Amniotic stem cell (primary cell): ENCODE results near the gene DPRX.
"Not testable (repeated sequence)": the region's sequence is repeated elsewhere in the genome, so short reads cannot be mapped to it uniquely, and the experiment has no call there.

ENCODE experiments used
- DNase-seq: peaks from one replicate; lab custom pipeline; 2025; lab: John Stamatoyannopoulos, UW

The DPRX gene

GRCh38 chr19:53646144-53646543 is 14.3 kb downstream of the DPRX start:
- DNase-seq, result no peak

- no peak for DNase-seq
These were observed 15.6 kb downstream of the DPRX start for GRCh38 chr19:53647350-53647749.

GRCh38 chr19:53647792-53648191 is 16.0 kb downstream of the DPRX start:
- no peak for DNase-seq

GRCh38 chr19:53649746-53650593 is 18.2 kb downstream of the DPRX start:
- DNase-seq, result no peak

GRCh38 chr19:53652476-53652875 is 20.7 kb downstream of the DPRX start:
- no peak for DNase-seq

- DNase-seq, result no peak
These were observed 23.4 kb downstream of the DPRX start for GRCh38 chr19:53655042-53655665.

GRCh38 chr19:53657330-53657729 is 25.5 kb downstream of the DPRX start:
- no peak for DNase-seq

- DNase-seq, result no peak
These were observed 26.0 kb downstream of the DPRX start for GRCh38 chr19:53657778-53658177.

- DNase-seq, result no peak
These were observed 27.5 kb downstream of the DPRX start for GRCh38 chr19:53659292-53659691.

- no peak for DNase-seq
These were observed 28.8 kb downstream of the DPRX start for GRCh38 chr19:53660584-53660983.

- DNase-seq, result no peak
These were observed 30.4 kb downstream of the DPRX start for GRCh38 chr19:53662209-53662608.

GRCh38 chr19:53664152-53664551 is 32.4 kb downstream of the DPRX start:
- DNase-seq, result no peak

- DNase-seq, result no peak
These were observed 33.0 kb downstream of the DPRX start for GRCh38 chr19:53664760-53665159.

- DNase-seq, result not testable (repeated sequence)
These were observed 34.5 kb downstream of the DPRX start for GRCh38 chr19:53666331-53666730.

- DNase-seq, result not testable (repeated sequence)
These were observed 37.0 kb downstream of the DPRX start for GRCh38 chr19:53668804-53669203.

- DNase-seq, result no peak
These were observed 38.5 kb downstream of the DPRX start for GRCh38 chr19:53670345-53670744.

GRCh38 chr19:53671663-53672062 is 39.9 kb downstream of the DPRX start:
- no peak for DNase-seq
